ENCODE results near the gene PHIP.

PHIP gene

DNA sequence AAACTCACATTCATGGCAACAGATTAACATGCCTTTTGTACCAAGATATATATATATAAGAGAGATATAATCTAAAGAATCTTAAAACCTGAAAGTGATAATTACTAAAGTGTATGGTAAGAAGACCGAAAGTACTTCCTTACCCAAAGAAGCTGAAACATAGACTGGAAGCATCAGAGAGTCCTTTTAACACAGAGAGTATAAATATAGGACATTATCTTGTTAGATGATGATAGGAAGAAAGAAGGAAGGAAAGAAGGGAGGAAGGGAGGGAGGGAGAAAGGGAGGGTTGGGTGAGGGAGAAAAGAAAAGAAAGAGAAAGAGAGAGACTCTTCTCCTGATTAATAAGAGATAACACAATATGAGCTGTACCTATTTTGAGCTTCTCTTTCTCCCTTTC, 68.2 kb downstream of the PHIP start:
- H3K4me3 ChIP-seq (ENCODE audit: control insufficient read depth, low read depth, low read length), result no peak overlapping the region
- TF ChIP-seq, protein P1, sequence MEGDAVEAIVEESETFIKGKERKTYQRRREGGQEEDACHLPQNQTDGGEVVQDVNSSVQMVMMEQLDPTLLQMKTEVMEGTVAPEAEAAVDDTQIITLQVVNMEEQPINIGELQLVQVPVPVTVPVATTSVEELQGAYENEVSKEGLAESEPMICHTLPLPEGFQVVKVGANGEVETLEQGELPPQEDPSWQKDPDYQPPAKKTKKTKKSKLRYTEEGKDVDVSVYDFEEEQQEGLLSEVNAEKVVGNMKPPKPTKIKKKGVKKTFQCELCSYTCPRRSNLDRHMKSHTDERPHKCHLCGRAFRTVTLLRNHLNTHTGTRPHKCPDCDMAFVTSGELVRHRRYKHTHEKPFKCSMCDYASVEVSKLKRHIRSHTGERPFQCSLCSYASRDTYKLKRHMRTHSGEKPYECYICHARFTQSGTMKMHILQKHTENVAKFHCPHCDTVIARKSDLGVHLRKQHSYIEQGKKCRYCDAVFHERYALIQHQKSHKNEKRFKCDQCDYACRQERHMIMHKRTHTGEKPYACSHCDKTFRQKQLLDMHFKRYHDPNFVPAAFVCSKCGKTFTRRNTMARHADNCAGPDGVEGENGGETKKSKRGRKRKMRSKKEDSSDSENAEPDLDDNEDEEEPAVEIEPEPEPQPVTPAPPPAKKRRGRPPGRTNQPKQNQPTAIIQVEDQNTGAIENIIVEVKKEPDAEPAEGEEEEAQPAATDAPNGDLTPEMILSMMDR (IDR thresholded peaks at IDR 0.05; ENCODE audit: control insufficient read depth, insufficient read depth, low read depth, low read length, missing control alignments), result no peak
- no peak for DNase-seq (ENCODE audit: low read depth)

DNA sequence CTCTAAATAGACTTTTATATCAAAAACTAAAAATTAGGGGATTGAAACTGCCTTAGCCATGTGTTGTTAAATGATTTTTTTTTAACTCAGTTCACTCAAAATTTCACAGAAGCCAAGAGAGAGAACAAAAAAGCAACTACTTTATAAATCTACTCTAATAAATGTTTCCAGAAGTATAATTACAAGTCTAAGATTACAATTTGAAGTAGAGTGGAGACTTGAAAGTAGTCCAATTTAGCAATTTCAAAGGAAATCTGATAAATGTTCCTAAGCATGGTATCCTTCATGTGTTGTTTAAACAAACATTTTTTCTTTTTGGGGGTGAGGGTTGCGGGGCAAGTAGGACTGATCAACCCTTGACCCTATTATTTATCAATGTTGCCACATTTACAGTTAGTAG, 72.6 kb downstream of the PHIP start:
- no peak for DNase-seq (ENCODE audit: low read depth)
- TF ChIP-seq, protein P1 (IDR thresholded peaks at IDR 0.05; ENCODE audit: control insufficient read depth, insufficient read depth, low read depth, low read length, missing control alignments), result no peak
- no peak overlapping the region for H3K4me3 ChIP-seq (ENCODE audit: control insufficient read depth, low read depth, low read length)

- DNase-seq (ENCODE audit: low read depth), result no peak
- TF ChIP-seq, protein P1 (IDR thresholded peaks at IDR 0.05; ENCODE audit: control insufficient read depth, insufficient read depth, low read depth, low read length, missing control alignments), result no peak
- no peak overlapping the region for H3K4me3 ChIP-seq (ENCODE audit: control insufficient read depth, low read depth, low read length)
Measured at GRCh38 chr6:79005024-79005423, 73.0 kb downstream of the PHIP start.

DNA sequence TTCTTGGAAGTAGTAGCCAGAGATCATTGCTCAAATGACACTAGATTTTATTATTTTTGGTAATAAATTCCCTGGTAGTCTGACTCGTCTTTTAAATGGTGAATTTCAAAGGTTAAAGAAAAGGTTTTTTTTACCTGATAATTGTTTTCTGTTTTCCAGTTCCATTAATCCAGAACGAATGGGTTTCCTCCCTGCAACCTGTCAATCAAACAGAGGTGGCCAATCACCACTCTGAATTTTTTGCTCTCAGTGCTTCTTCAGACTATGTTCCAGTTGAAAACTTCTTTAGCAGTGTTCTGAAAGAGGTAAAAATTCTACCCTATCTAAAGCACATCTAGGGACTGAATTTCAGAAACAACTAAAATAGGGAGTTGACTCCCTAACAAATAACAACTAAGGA, 73.8 kb downstream of the PHIP start:
- no peak for DNase-seq (ENCODE audit: low read depth)
- TF ChIP-seq, protein P1 (IDR thresholded peaks at IDR 0.05; ENCODE audit: control insufficient read depth, insufficient read depth, low read depth, low read length, missing control alignments), result no peak
- no peak overlapping the region for H3K4me3 ChIP-seq (ENCODE audit: control insufficient read depth, low read depth, low read length)

- TF ChIP-seq, protein P1 (IDR thresholded peaks at IDR 0.05; ENCODE audit: control insufficient read depth, insufficient read depth, low read depth, low read length, missing control alignments), result no peak
- no peak for DNase-seq (ENCODE audit: low read depth)
- no peak overlapping the region for H3K4me3 ChIP-seq (ENCODE audit: control insufficient read depth, low read depth, low read length)
Measured at GRCh38 chr6:79001415-79001814, 76.6 kb downstream of the PHIP start.

GRCh38 chr6:78999737-79000136, 78.3 kb downstream of the PHIP start:
- no peak for DNase-seq (ENCODE audit: low read depth)

More at GRCh38 chr6:78999737-79000136, 78.3 kb downstream of the PHIP start:
- H3K4me3 ChIP-seq (ENCODE audit: control insufficient read depth, low read depth, low read length), result no peak overlapping the region
- TF ChIP-seq, protein P1 (IDR thresholded peaks at IDR 0.05; ENCODE audit: control insufficient read depth, insufficient read depth, low read depth, low read length, missing control alignments), result no peak

Data from AG09309 (cell line).